CD4-positive, alpha-beta memory T cell (primary cell): ENCODE measurements around the gene CEP43. TPM values are rescaled to one million over a fixed set of nuclear protein-coding genes. Genes with fewer than 3 reads are reported as not detected.
A peak's percentile ranks its signal among the peaks of the same experiment; 100 is the strongest.

ENCODE experiments used
- CTCF ChIA-PET: fragments of 350-600 bp; sonication (Branson Sonifier 250); formaldehyde crosslinking; loops from one replicate; lab custom pipeline; 2021; ENCODE audit warnings: inconsistent platforms; ENCODE audit not compliant: partially characterized antibody; lab: Charles Lee
- POLR2A ChIA-PET: fragments of 350-600 bp; sonication (Branson Sonifier 250); formaldehyde crosslinking; loops from one replicate; lab custom pipeline; 2021; ENCODE audit not compliant: partially characterized antibody; lab: Charles Lee
- DNase-seq, 5 donors: peaks; one replicate each; pipeline versions ENCODE4 v3.0.0 to v3.0.0-alpha.2; 2020 to 2022; ENCODE audit warnings: mixed read lengths in 1 of 5
- H3K27ac ChIP-seq: one replicate; pipeline ENCODE4 v1.7.0; 2013; ENCODE audit warnings: low read depth, low read length
- H3K27me3 ChIP-seq: 2 replicates; pipeline ENCODE4 v1.7.0; 2013; ENCODE audit warnings: mild to moderate bottlenecking, low read length, moderate library complexity; ENCODE audit not compliant: insufficient read depth
- H3K36me3 ChIP-seq: 2 replicates; pipeline ENCODE4 v1.7.0; 2013; ENCODE audit warnings: mild to moderate bottlenecking, low read length, moderate library complexity; ENCODE audit not compliant: insufficient read depth
- H3K4me1 ChIP-seq: 2 replicates; pipeline ENCODE4 v1.7.0; 2013; ENCODE audit warnings: mild to moderate bottlenecking, low read length, moderate library complexity; ENCODE audit not compliant: insufficient read depth
- H3K4me3 ChIP-seq, 2 donors: one replicate each; pipeline ENCODE4 v1.7.0; 2013; ENCODE audit warnings: low read length in 2 of 2, mild to moderate bottlenecking in 1 of 2
- H3K9me3 ChIP-seq, 2 donors: one replicate each; pipeline ENCODE4 v1.7.0; 2013; ENCODE audit warnings: low read length in 2 of 2, control low read depth in 1 of 2; ENCODE audit not compliant: control insufficient read depth in 1 of 2
- H3K27ac Mint-ChIP-seq, 7 donors: one replicate each; pipeline ENCODE4 v1.8.0; 2020 to 2021; ENCODE audit warnings: mixed read lengths in 7 of 7, mild to moderate bottlenecking in 6 of 7, inconsistent platforms in 3 of 7, moderate library complexity in 3 of 7
- H3K27me3 Mint-ChIP-seq, 2 donors: one replicate each; pipeline ENCODE4 v1.8.0; 2020 to 2021; ENCODE audit warnings: mixed read lengths in 2 of 2
- H3K36me3 Mint-ChIP-seq, 2 donors: one replicate each; pipeline ENCODE4 v1.8.0; 2020 to 2021; ENCODE audit warnings: mixed read lengths in 2 of 2, inconsistent platforms in 1 of 2, mild to moderate bottlenecking in 1 of 2
- H3K4me1 Mint-ChIP-seq, 4 donors: one replicate each; pipeline ENCODE4 v1.8.0; 2020 to 2021; ENCODE audit warnings: mixed read lengths in 4 of 4, mild to moderate bottlenecking in 1 of 4
- H3K4me3 Mint-ChIP-seq, 8 donors: one replicate each; pipeline ENCODE4 v1.8.0; 2020 to 2021; ENCODE audit warnings: mixed read lengths in 8 of 8, mild to moderate bottlenecking in 7 of 8, moderate library complexity in 6 of 8, inconsistent platforms in 3 of 8
- H3K9me3 Mint-ChIP-seq, 8 donors: one replicate each; pipeline ENCODE4 v1.8.0; 2020 to 2021; ENCODE audit warnings: mixed read lengths in 8 of 8, mild to moderate bottlenecking in 5 of 8, inconsistent platforms in 3 of 8, moderate library complexity in 1 of 8
- intact Hi-C: fragments of 100-400 bp; cut with micrococcal nuclease; formaldehyde crosslinking; loops from one replicate; pipeline ENCODE4 v1.15.1; 2023
- polyA plus RNA-seq, 2 donors: library from polyadenylated mRNA; unstranded; fragments of 300-500 nt; fragmentation: Illumina TruSeq; gene quantifications; one replicate each; pipeline ENCODE4 v1.2.3, GENCODE V29; 2021
- total RNA-seq, 2 experiments: library from RNA; stranded (reverse); gene quantifications; one replicate each; pipeline ENCODE4 v1.2.3, GENCODE V29; 2021

The CEP43 gene
- total and polyA plus RNA-seq, 4 experiments from 2014 or later: 4.1 to 24.9 (median 11.9) TPM

GRCh38 chr6:166960609-166960978, 38.6 kb upstream of the CEP43 start:
- ChIA-PET POLR2A (interaction anchor here (0.8 to 17.1 kb wide), 9 partner anchors 8 to 159 kb away, joined by 3 to 263 read pairs (median 5); partner anchors contain the start of gene RNASET2), CTCF (interaction anchor here (1.6 to 2.6 kb wide), 3 partner anchors 9 to 28 kb away, joined by 5 to 41 read pairs (median 10); no protein-coding TSS in a partner anchor)
- Histone ChIP-seq H3K4me1 (peaks cover 35% of the 10 kb centered on the region), H3K36me3 (no peaks in the 10 kb centered on the region), H3K27ac (no peak overlapping the region), H3K4me3 (no peak overlapping the region), H3K27me3 (no peaks in the 10 kb centered on the region), H3K9me3 (no peaks in the 10 kb centered on the region)
- intact Hi-C loops: no loop called here
- DNase-seq: no peak
- H3K4me3 Mint-ChIP-seq: peak overlapping the region in 5 of 8 donors; percentile 4 to 100 (median 92)
- peaks cover 24 to 47% (median 34%) of the 10 kb centered on the region in 4 donors for H3K4me1 Mint-ChIP-seq
- H3K27me3 Mint-ChIP-seq: no peaks in the 10 kb centered on the region
- peak overlapping the region; percentile 94 to 98 (median 96) for H3K27ac Mint-ChIP-seq
- peaks cover 0 to 18% (median 7%) of the 10 kb centered on the region in 8 donors for H3K9me3 Mint-ChIP-seq
- peaks cover 4 to 9% of the 10 kb centered on the region in 2 donors for H3K36me3 Mint-ChIP-seq

GRCh38 chr6:166966268-166966667, 32.9 kb upstream of the CEP43 start:
- Histone ChIP-seq H3K4me3 (no peak overlapping the region), H3K4me1 (peaks cover 24% of the 10 kb centered on the region), H3K9me3 (no peaks in the 10 kb centered on the region), H3K36me3 (no peaks in the 10 kb centered on the region), H3K27me3 (no peaks in the 10 kb centered on the region), H3K27ac (no peak overlapping the region)
- ChIA-PET CTCF (interaction anchor here (0.8 to 15.6 kb wide), 3 partner anchors 16 to 191 kb away, joined by 3 to 113 read pairs (median 3); no protein-coding TSS in a partner anchor), POLR2A (interaction anchor here (17.1 kb wide), 1 partner anchor 13 kb away, joined by 263 read pairs; the partner anchor contains the start of gene RNASET2)
- Mint-ChIP-seq H3K27ac (peak overlapping the region in 3 of 7 donors; percentile 1 to 70 (median 60)), H3K4me1 (peaks cover 10 to 28% (median 18%) of the 10 kb centered on the region in 4 donors), H3K27me3 (no peaks in the 10 kb centered on the region), H3K4me3 (no peak overlapping the region), H3K36me3 (peaks cover 4 to 20% of the 10 kb centered on the region in 2 donors), H3K9me3 (peaks cover 0 to 27% (median 14%) of the 10 kb centered on the region in 8 donors)
- DNase-seq: no peak
- intact Hi-C loops: no loop called here

DNA sequence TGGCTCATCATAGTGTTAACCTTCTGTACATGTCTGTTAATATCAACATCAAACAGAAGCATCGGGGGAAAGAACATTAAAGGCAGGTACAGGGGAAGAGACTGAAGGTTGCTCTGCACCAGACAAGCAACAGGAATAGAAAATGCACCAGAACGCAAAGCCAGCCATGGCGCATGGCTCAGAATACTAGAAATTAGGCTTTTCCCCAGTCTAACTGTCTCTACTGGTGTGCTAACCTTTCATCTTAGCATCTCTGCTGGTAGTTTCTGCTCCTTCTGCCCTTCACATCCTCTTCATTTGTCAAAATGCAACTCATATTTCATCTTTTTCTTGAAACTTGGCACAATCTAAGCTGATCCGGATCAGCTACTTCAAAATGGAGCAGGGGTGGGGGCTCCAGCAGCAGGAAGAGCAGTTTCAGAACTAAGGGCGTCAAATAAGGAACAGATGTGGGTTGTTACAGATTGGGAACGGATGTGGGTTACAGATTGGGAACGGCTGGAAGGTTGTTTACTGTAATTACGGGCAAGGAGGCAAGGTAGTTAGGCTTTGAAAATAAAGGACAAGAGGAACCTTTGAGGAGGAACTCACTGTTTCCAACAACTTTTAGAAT, 29.7 kb upstream of the CEP43 start:
- Mint-ChIP-seq H3K4me3 (peak overlapping the region; percentile 12 to 75 (median 69)), H3K4me1 (peaks cover 13 to 40% (median 23%) of the 10 kb centered on the region in 4 donors), H3K9me3 (peaks cover 0 to 14% (median 8%) of the 10 kb centered on the region in 8 donors), H3K27ac (peak overlapping the region; percentile 59 to 97 (median 87)), H3K27me3 (no peaks in the 10 kb centered on the region), H3K36me3 (peaks cover 3 to 10% of the 10 kb centered on the region in 2 donors)
- intact Hi-C loops: loop anchor here (1.0 kb wide), 1 partner anchor 33 kb away; no protein-coding TSS in a partner anchor
- H3K9me3 ChIP-seq: no peaks in the 10 kb centered on the region
- POLR2A ChIA-PET: interaction anchor here (1.2 to 17.1 kb wide), 4 partner anchors 9 to 150 kb away, joined by 3 to 263 read pairs (median 17); partner anchors contain the start of gene RNASET2
- CTCF ChIA-PET: interaction anchor here (0.7 to 15.6 kb wide), 6 partner anchors 9 to 195 kb away, joined by 3 to 113 read pairs (median 8); partner anchors contain the start of gene RNASET2
- H3K36me3 ChIP-seq: no peaks in the 10 kb centered on the region
- peak in 3 of 5 donors; percentile 19 to 47 (median 42) for DNase-seq
- no peaks in the 10 kb centered on the region for H3K27me3 ChIP-seq
- no peak overlapping the region for H3K4me3 ChIP-seq
- peak overlapping the region; percentile 7 for H3K27ac ChIP-seq
- peaks cover 27% of the 10 kb centered on the region for H3K4me1 ChIP-seq

DNA sequence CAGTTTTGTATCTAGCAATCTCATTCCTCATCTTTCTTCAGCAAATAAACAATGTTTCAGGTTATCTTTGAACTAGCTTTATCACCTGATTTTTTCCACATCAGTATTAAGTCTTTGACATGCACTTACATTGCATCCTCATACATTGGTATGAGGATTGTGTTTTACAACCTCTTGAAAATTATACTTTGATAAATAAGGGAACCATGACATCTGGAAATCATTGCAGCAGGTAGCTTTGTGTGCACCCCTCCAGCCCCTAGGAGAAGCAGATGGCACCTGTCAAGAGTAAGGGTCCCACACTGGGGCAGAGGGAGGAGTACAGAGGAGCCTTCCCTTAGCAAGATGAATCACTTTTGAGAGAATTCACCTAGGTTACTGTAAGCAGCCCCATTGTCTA, 29.1 kb upstream of the CEP43 start:
- Histone ChIP-seq H3K36me3 (no peaks in the 10 kb centered on the region), H3K4me3 (no peak overlapping the region), H3K27me3 (no peaks in the 10 kb centered on the region), H3K4me1 (peaks cover 27% of the 10 kb centered on the region), H3K9me3 (no peaks in the 10 kb centered on the region), H3K27ac (no peak overlapping the region)
- intact Hi-C loops: loop anchor here (1.0 kb wide), 1 partner anchor 34 kb away; no protein-coding TSS in a partner anchor
- H3K27ac Mint-ChIP-seq: peak overlapping the region in 6 of 7 donors; percentile 59 to 91 (median 73)
- peaks cover 4 to 10% of the 10 kb centered on the region in 2 donors for H3K36me3 Mint-ChIP-seq
- CTCF ChIA-PET: interaction anchor here (0.7 to 15.6 kb wide), 7 partner anchors 10 to 195 kb away, joined by 3 to 113 read pairs (median 7); partner anchors contain the start of gene RNASET2
- peaks cover 0 to 9% (median 6%) of the 10 kb centered on the region in 8 donors for H3K9me3 Mint-ChIP-seq
- H3K4me3 Mint-ChIP-seq: peak overlapping the region in 5 of 8 donors; percentile 65 to 75 (median 73)
- POLR2A ChIA-PET: interaction anchor here (1.2 to 17.1 kb wide), 5 partner anchors 10 to 150 kb away, joined by 3 to 263 read pairs (median 4); partner anchors contain the start of gene RNASET2
- H3K4me1 Mint-ChIP-seq: peaks cover 13 to 43% (median 24%) of the 10 kb centered on the region in 4 donors
- DNase-seq: no peak
- no peaks in the 10 kb centered on the region for H3K27me3 Mint-ChIP-seq

- ChIA-PET CTCF (interaction anchor here (0.8 to 15.6 kb wide), 7 partner anchors 10 to 196 kb away, joined by 3 to 113 read pairs (median 7); no protein-coding TSS in a partner anchor), POLR2A (interaction anchor here (0.9 to 17.1 kb wide), 5 partner anchors 10 to 36 kb away, joined by 3 to 263 read pairs (median 4); partner anchors contain the start of gene RNASET2)
- Mint-ChIP-seq H3K9me3 (peaks cover 0 to 9% (median 6%) of the 10 kb centered on the region in 8 donors), H3K4me3 (no peak overlapping the region), H3K36me3 (peaks cover 4 to 10% of the 10 kb centered on the region in 2 donors), H3K27me3 (no peaks in the 10 kb centered on the region), H3K27ac (peak overlapping the region in 2 of 7 donors; percentile 36 to 91), H3K4me1 (peaks cover 13 to 43% (median 24%) of the 10 kb centered on the region in 4 donors)
- intact Hi-C loops: loop anchor here (1.0 kb wide), 1 partner anchor 34 kb away; no protein-coding TSS in a partner anchor
- Histone ChIP-seq H3K36me3 (no peaks in the 10 kb centered on the region), H3K9me3 (no peaks in the 10 kb centered on the region), H3K27ac (no peak overlapping the region), H3K27me3 (no peaks in the 10 kb centered on the region), H3K4me1 (peaks cover 27% of the 10 kb centered on the region), H3K4me3 (no peak overlapping the region)
- no peak for DNase-seq
Observed at GRCh38 chr6:166970776-166971175, 28.4 kb upstream of the CEP43 start.

DNA sequence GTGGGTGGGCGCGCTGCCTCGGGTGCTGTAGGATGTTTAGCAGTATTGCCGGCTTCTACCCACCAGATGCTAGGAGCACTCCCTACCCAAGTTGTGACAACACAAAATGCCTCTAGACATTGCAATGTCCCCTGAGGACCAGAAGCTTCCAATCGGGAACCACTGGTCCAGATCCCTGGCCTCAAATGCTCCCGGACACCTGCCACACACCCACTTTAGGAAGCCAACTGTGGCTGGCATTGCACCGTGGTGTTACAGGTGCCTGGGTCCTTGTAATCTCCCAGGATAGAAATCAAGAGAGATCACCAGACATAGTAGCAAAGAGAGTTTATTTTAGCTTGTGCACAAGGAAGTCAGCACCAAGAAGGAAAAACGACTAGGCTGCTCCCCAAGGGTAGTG, 27.9 kb upstream of the CEP43 start:
- peaks cover 0 to 7% (median 3%) of the 10 kb centered on the region in 8 donors for H3K9me3 Mint-ChIP-seq
- no peaks in the 10 kb centered on the region for H3K27me3 Mint-ChIP-seq
- ChIA-PET CTCF (interaction anchor here (1.0 to 15.6 kb wide), 5 partner anchors 10 to 27 kb away, joined by 3 to 113 read pairs (median 6); partner anchors contain the start of gene RNASET2), POLR2A (interaction anchor here (0.9 to 17.1 kb wide), 5 partner anchors 11 to 36 kb away, joined by 3 to 263 read pairs (median 4); partner anchors contain the start of gene RNASET2)
- intact Hi-C loops: no loop called here
- Histone ChIP-seq H3K27ac (no peak overlapping the region), H3K36me3 (no peaks in the 10 kb centered on the region), H3K4me1 (peaks cover 27% of the 10 kb centered on the region), H3K27me3 (no peaks in the 10 kb centered on the region), H3K9me3 (no peaks in the 10 kb centered on the region), H3K4me3 (no peak overlapping the region)
- DNase-seq: no peak
- H3K27ac Mint-ChIP-seq: peak overlapping the region in 5 of 7 donors; percentile 10 to 83 (median 42)
- H3K4me1 Mint-ChIP-seq: peaks cover 13 to 43% (median 24%) of the 10 kb centered on the region in 4 donors
- H3K36me3 Mint-ChIP-seq: peaks cover 2 to 9% of the 10 kb centered on the region in 2 donors
- peak overlapping the region in 2 of 8 donors; percentile 15 to 21 for H3K4me3 Mint-ChIP-seq
